ENCODE measurements around the gene CAPZA3.

CAPZA3 gene

GRCh38 chr12:18750085-18750484 lies 12.2 kb downstream of the CAPZA3 start:
- no peaks in the 10 kb centered on the region for H3K36me3 ChIP-seq (ENCODE audit: insufficient read depth)
- no peaks in the 10 kb centered on the region for H3K4me1 ChIP-seq (ENCODE audit: low read depth, poor library complexity, severe bottlenecking)
- no peak overlapping the region for H3K4me2 ChIP-seq
- H3K4me3 ChIP-seq (IDR thresholded peaks at IDR 0.05; ENCODE audit: insufficient read depth, low read depth, low read length), result no peak overlapping the region
- H3K27ac ChIP-seq, result no peak overlapping the region
- no peaks in the 10 kb centered on the region for H3K27me3 ChIP-seq (ENCODE audit: insufficient read depth, low read depth)
- TF ChIP-seq CTCF (conservative IDR thresholded peaks at IDR 0.05; ENCODE audit: low read depth, low read length), result no peak
- H3K79me2 ChIP-seq (ENCODE audit: insufficient read depth, low read depth), result no peaks in the 10 kb centered on the region
- no peak overlapping the region for H2AFZ ChIP-seq (ENCODE audit: low read depth)
- no peak overlapping the region for H3K9ac ChIP-seq
- no peaks in the 10 kb centered on the region for H4K20me1 ChIP-seq (ENCODE audit: insufficient read depth)

- no peaks in the 10 kb centered on the region for H3K4me1 ChIP-seq (ENCODE audit: low read depth, poor library complexity, severe bottlenecking)
- no peaks in the 10 kb centered on the region for H4K20me1 ChIP-seq (ENCODE audit: insufficient read depth)
- no peak for TF ChIP-seq CTCF (conservative IDR thresholded peaks at IDR 0.05; ENCODE audit: low read depth, low read length)
- H3K4me3 ChIP-seq (IDR thresholded peaks at IDR 0.05; ENCODE audit: insufficient read depth, low read depth, low read length), result no peak overlapping the region
- no peak overlapping the region for H3K4me2 ChIP-seq
- H2AFZ ChIP-seq (ENCODE audit: low read depth), result no peak overlapping the region
- no peak overlapping the region for H3K9ac ChIP-seq
- no peaks in the 10 kb centered on the region for H3K27me3 ChIP-seq (ENCODE audit: insufficient read depth, low read depth)
- no peaks in the 10 kb centered on the region for H3K36me3 ChIP-seq (ENCODE audit: insufficient read depth)
- H3K27ac ChIP-seq, result no peak overlapping the region
- no peaks in the 10 kb centered on the region for H3K79me2 ChIP-seq (ENCODE audit: insufficient read depth, low read depth)
Observed at GRCh38 chr12:18751866-18752265, 13.9 kb downstream of the CAPZA3 start.

- Histone ChIP-seq H4K20me1 (ENCODE audit: insufficient read depth) (no peaks in the 10 kb centered on the region), H3K79me2 (ENCODE audit: insufficient read depth, low read depth) (no peaks in the 10 kb centered on the region), H3K36me3 (ENCODE audit: insufficient read depth) (no peaks in the 10 kb centered on the region), H3K27me3 (ENCODE audit: insufficient read depth, low read depth) (no peaks in the 10 kb centered on the region), H2AFZ (ENCODE audit: low read depth) (no peak overlapping the region), H3K9ac (no peak overlapping the region), H3K4me1 (ENCODE audit: low read depth, poor library complexity, severe bottlenecking) (no peaks in the 10 kb centered on the region), H3K4me2 (no peak overlapping the region), H3K4me3 (IDR thresholded peaks at IDR 0.05; ENCODE audit: insufficient read depth, low read depth, low read length) (no peak overlapping the region), H3K27ac (no peak overlapping the region)
- no peak for TF ChIP-seq CTCF (conservative IDR thresholded peaks at IDR 0.05; ENCODE audit: low read depth, low read length)
Observed at GRCh38 chr12:18752280-18752920, 14.5 kb downstream of the CAPZA3 start.

GRCh38 chr12:18752947-18753346 lies 15.0 kb downstream of the CAPZA3 start:
- Histone ChIP-seq H3K36me3 (ENCODE audit: insufficient read depth) (no peaks in the 10 kb centered on the region), H3K4me3 (IDR thresholded peaks at IDR 0.05; ENCODE audit: insufficient read depth, low read depth, low read length) (no peak overlapping the region), H3K4me2 (no peak overlapping the region), H3K4me1 (ENCODE audit: low read depth, poor library complexity, severe bottlenecking) (no peaks in the 10 kb centered on the region), H4K20me1 (ENCODE audit: insufficient read depth) (no peaks in the 10 kb centered on the region), H3K9ac (no peak overlapping the region), H2AFZ (ENCODE audit: low read depth) (no peak overlapping the region), H3K27ac (no peak overlapping the region), H3K79me2 (ENCODE audit: insufficient read depth, low read depth) (no peaks in the 10 kb centered on the region), H3K27me3 (ENCODE audit: insufficient read depth, low read depth) (no peaks in the 10 kb centered on the region)
- no peak for TF ChIP-seq CTCF (conservative IDR thresholded peaks at IDR 0.05; ENCODE audit: low read depth, low read length)

Data from KMS-11 (cell line).